CD14-positive monocyte (primary cell): ENCODE measurements around the gene TPP2. TPM values are rescaled to one million over a fixed set of nuclear protein-coding genes. Genes with fewer than 3 reads are reported as not detected.

Experiments used
- DNase-seq, 3 donors: peaks; one replicate each; pipeline ENCODE4 v3.0.0-alpha.2; 2011 to 2022
- H2AFZ ChIP-seq: 2 replicates; pipeline ENCODE4 v1.6.0; 2012; ENCODE audit warnings: mild to moderate bottlenecking, low read depth, low read length, inconsistent platforms; ENCODE audit not compliant: insufficient read depth, poor library complexity, severe bottlenecking
- H3K27ac ChIP-seq, 2 donors: 1 replicate in 1 of 2; 2 replicates in 1 of 2; pipeline ENCODE4 v1.5.1; 2012 to 2013; ENCODE audit warnings: low read length in 2 of 2, control low read depth in 1 of 2, inconsistent platforms in 1 of 2, low read depth in 1 of 2, mild to moderate bottlenecking in 1 of 2
- H3K27me3 ChIP-seq, 2 donors: one replicate each; pipeline versions ENCODE4 v1.6.0 to v1.6.1; 2011 to 2013; ENCODE audit warnings: low read length in 2 of 2; ENCODE audit not compliant: control insufficient read depth in 2 of 2, insufficient read depth in 2 of 2
- H3K36me3 ChIP-seq, 2 donors: replicated peaks in 1 of 2; 1 replicate in 1 of 2; 2 replicates in 1 of 2; pipeline versions ENCODE4 v1.5.1 to v1.6.1; 2012 to 2013; ENCODE audit warnings: low read length in 2 of 2, control low read depth in 1 of 2, inconsistent platforms in 1 of 2, mild to moderate bottlenecking in 1 of 2; ENCODE audit not compliant: insufficient read depth in 2 of 2, control insufficient read depth in 1 of 2
- H3K4me1 ChIP-seq, 2 donors: 1 replicate in 1 of 2; 2 replicates in 1 of 2; pipeline versions ENCODE4 v1.5.1 to v1.6.1; 2012 to 2013; ENCODE audit warnings: low read length in 2 of 2, control low read depth in 1 of 2, inconsistent platforms in 1 of 2, mild to moderate bottlenecking in 1 of 2, moderate library complexity in 1 of 2; ENCODE audit not compliant: insufficient read depth in 2 of 2, control insufficient read depth in 1 of 2
- H3K4me2 ChIP-seq: replicated peaks from 2 replicates; pipeline ENCODE3; 2012; ENCODE audit warnings: low read length, moderate library complexity, mild to moderate bottlenecking; ENCODE audit not compliant: poor library complexity, severe bottlenecking; ENCODE audit errors: extremely low read depth
- H3K4me3 ChIP-seq, 3 experiments: fragments of 200-600 bp in 1 of 3; sonication (generic) in 1 of 3; replicated peaks in 1 of 3; 1 replicate in 2 of 3; 2 replicates in 1 of 3; pipeline ENCODE4 v1.5.1; 2011 to 2013; ENCODE audit warnings: low read length in 3 of 3, mild to moderate bottlenecking in 3 of 3, control low read depth in 2 of 3, low read depth in 2 of 3, inconsistent platforms in 1 of 3, moderate library complexity in 1 of 3
- H3K79me2 ChIP-seq: 2 replicates; pipeline ENCODE4 v1.6.0; 2012; ENCODE audit warnings: mild to moderate bottlenecking, control low read depth, inconsistent platforms, low read length, moderate library complexity; ENCODE audit not compliant: insufficient read depth
- H3K9ac ChIP-seq: 2 replicates; pipeline ENCODE4 v1.6.0; 2017; ENCODE audit warnings: low read length, mild to moderate bottlenecking; ENCODE audit not compliant: insufficient read depth, poor library complexity, severe bottlenecking
- H3K9me3 ChIP-seq, 2 donors: replicated peaks in 1 of 2; 1 replicate in 1 of 2; 2 replicates in 1 of 2; pipeline versions ENCODE4 v1.5.1 to v1.6.1; 2012 to 2013; ENCODE audit warnings: low read length in 2 of 2, control low read depth in 1 of 2; ENCODE audit not compliant: control insufficient read depth in 1 of 2, insufficient read depth in 1 of 2
- H4K20me1 ChIP-seq: 2 replicates; pipeline ENCODE4 v1.6.0; 2012; ENCODE audit warnings: mild to moderate bottlenecking, low read length, control low read depth, moderate library complexity; ENCODE audit not compliant: insufficient read depth
- H3K27ac Mint-ChIP-seq, 7 donors: one replicate each; pipeline ENCODE4 v1.8.0; 2020; ENCODE audit warnings: mild to moderate bottlenecking in 7 of 7, mixed read lengths in 7 of 7, moderate library complexity in 6 of 7, inconsistent platforms in 2 of 7
- H3K27me3 Mint-ChIP-seq, 3 donors: one replicate each; pipeline ENCODE4 v1.8.0; 2021 to 2022; ENCODE audit warnings: low read depth in 3 of 3, mild to moderate bottlenecking in 3 of 3, mixed read lengths in 3 of 3, moderate library complexity in 3 of 3, inconsistent platforms in 1 of 3
- H3K36me3 Mint-ChIP-seq, 2 donors: one replicate each; pipeline ENCODE4 v1.8.0; 2020; ENCODE audit warnings: mixed read lengths in 2 of 2, inconsistent platforms in 1 of 2, mild to moderate bottlenecking in 1 of 2
- H3K4me1 Mint-ChIP-seq: one replicate; pipeline ENCODE4 v1.8.0; 2020; ENCODE audit warnings: mild to moderate bottlenecking, mixed read lengths
- H3K4me3 Mint-ChIP-seq, 2 donors: one replicate each; pipeline ENCODE4 v1.8.0; 2020; ENCODE audit warnings: mild to moderate bottlenecking in 2 of 2, mixed read lengths in 2 of 2, moderate library complexity in 1 of 2
- H3K9me3 Mint-ChIP-seq, 7 donors: one replicate each; pipeline ENCODE4 v1.8.0; 2020 to 2022; ENCODE audit warnings: mixed read lengths in 7 of 7, mild to moderate bottlenecking in 6 of 7, moderate library complexity in 6 of 7, inconsistent platforms in 2 of 7
- WGBS: methylation state at CpG from one replicate; pipeline ENCODE4 v1.1.5; 2013; ENCODE audit warnings: missing lambda C conversion rate; ENCODE audit not compliant: insufficient coverage; 5-methylcytosine and 5-hydroxymethylcytosine counted together
- intact Hi-C, 2 donors: fragments of 100-400 bp; cut with micrococcal nuclease; formaldehyde crosslinking; loops; one replicate each; pipeline versions ENCODE4 v1.15.0 to v1.15.1; 2023
- polyA plus RNA-seq, 3 donors: library from polyadenylated mRNA; depleted of rRNA in 1 of 3; unstranded in 2 of 3; stranded (reverse) in 1 of 3; fragments of 300-500 nt in 2 of 3; fragments of >200 nt in 1 of 3; fragmentation: Illumina TruSeq in 2 of 3; gene quantifications; 1 replicate in 2 of 3; 2 replicates in 1 of 3; pipeline ENCODE4 v1.2.3, GENCODE V29; 2012 to 2021
- TF ChIP-seq, protein P1 (sequence below): fragments of 200-600 bp; IDR thresholded peaks from one replicate; pipeline ENCODE4 v1.8.0; 2022; ENCODE audit warnings: antibody characterized with exemption, mild to moderate bottlenecking

Gene TPP2
- polyA plus RNA-seq, 3 donors: 18.0 to 39.7 (median 26.0) TPM

DNA sequence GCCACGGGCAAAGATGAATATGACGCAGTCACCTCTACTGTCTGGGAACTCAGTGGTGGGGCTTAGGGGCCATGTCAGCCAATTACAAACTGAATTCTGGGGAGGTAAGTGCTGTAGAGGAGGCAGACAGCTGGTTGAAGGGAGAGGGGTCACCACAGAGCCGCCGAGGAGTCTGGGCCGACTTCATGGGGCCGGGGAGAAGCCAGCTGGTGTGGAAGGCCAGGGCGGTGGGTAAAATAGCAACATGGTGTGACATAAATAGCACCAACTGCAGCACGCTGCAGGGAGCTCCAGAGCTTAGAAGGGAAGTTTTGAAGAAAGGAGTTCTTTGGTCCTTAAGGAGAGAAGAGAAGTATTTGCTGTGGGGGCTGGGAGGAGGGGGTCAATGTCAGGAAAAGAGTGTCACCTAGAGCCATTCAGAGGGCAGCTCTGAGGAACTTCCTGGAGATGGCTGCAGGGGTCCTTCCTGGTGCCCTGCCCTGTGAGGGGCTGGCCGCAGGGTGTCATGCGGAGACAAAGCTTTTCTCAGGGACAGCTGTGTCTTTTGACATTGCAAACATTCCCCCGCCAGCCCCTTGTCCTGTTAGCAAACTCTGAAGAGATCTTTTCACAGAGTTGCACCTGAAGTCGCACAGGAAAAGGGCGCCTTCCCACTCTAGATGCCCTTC lies 91.7 kb downstream of the TPP2 start:
- H3K4me3 ChIP-seq: no peak overlapping the region
- H2AFZ ChIP-seq: no peak overlapping the region
- Mint-ChIP-seq H3K27ac (no peak overlapping the region), H3K9me3 (peaks cover 0 to 3% (median 0%) of the 10 kb centered on the region in 7 donors), H3K27me3 (peaks cover 7 to 10% (median 9%) of the 10 kb centered on the region in 3 donors), H3K4me1 (no peaks in the 10 kb centered on the region), H3K36me3 (no peaks in the 10 kb centered on the region), H3K4me3 (no peak overlapping the region)
- H3K27ac ChIP-seq: no peak overlapping the region
- 37% methylated on average over 8 of the region's 13 CpGs for WGBS
- no peaks in the 10 kb centered on the region for H3K36me3 ChIP-seq
- intact Hi-C loops: loop anchor here in 1 of 2 donors (10.0 kb wide), 1 partner anchor 106 kb away; the partner anchor contains the start of genes BIVM and POGLUT2
- TF ChIP-seq, protein P1, sequence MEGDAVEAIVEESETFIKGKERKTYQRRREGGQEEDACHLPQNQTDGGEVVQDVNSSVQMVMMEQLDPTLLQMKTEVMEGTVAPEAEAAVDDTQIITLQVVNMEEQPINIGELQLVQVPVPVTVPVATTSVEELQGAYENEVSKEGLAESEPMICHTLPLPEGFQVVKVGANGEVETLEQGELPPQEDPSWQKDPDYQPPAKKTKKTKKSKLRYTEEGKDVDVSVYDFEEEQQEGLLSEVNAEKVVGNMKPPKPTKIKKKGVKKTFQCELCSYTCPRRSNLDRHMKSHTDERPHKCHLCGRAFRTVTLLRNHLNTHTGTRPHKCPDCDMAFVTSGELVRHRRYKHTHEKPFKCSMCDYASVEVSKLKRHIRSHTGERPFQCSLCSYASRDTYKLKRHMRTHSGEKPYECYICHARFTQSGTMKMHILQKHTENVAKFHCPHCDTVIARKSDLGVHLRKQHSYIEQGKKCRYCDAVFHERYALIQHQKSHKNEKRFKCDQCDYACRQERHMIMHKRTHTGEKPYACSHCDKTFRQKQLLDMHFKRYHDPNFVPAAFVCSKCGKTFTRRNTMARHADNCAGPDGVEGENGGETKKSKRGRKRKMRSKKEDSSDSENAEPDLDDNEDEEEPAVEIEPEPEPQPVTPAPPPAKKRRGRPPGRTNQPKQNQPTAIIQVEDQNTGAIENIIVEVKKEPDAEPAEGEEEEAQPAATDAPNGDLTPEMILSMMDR: no peak
- no peak for DNase-seq
- no peaks in the 10 kb centered on the region for H3K9me3 ChIP-seq
- no peaks in the 10 kb centered on the region for H3K4me1 ChIP-seq
- no peak overlapping the region for H3K4me2 ChIP-seq
- H3K79me2 ChIP-seq: no peaks in the 10 kb centered on the region
- no peaks in the 10 kb centered on the region for H4K20me1 ChIP-seq
- H3K9ac ChIP-seq: no peak overlapping the region
- H3K27me3 ChIP-seq: peaks cover 0 to 5% of the 10 kb centered on the region in 2 donors

DNA sequence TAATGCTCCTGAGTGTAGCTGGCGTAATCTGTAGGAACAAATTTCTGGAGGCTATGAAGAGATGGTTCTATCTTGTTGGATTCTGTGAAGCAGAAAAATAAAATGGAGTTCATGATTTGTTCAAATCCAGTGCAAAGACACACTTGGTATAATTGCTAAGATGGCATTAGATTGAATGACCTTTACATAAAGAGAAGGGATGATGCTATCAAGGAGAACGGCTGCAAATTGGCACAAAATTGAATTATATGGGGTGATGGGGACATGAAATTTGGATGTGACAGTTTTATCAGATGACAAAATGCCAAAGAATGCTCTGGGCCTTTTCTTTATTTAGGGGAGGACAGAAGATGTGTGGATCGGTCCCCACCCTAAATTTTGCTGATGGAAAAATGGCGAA lies 94.1 kb downstream of the TPP2 start:
- Histone ChIP-seq H3K9ac (no peak overlapping the region), H3K36me3 (no peaks in the 10 kb centered on the region), H3K4me2 (no peak overlapping the region), H3K4me1 (no peaks in the 10 kb centered on the region), H3K79me2 (no peaks in the 10 kb centered on the region), H2AFZ (no peak overlapping the region), H3K27me3 (peaks cover 4 to 5% of the 10 kb centered on the region in 2 donors), H3K4me3 (no peak overlapping the region), H3K27ac (no peak overlapping the region), H3K9me3 (no peaks in the 10 kb centered on the region), H4K20me1 (no peaks in the 10 kb centered on the region)
- Mint-ChIP-seq H3K27ac (no peak overlapping the region), H3K9me3 (no peaks in the 10 kb centered on the region), H3K27me3 (peaks cover 9 to 13% (median 11%) of the 10 kb centered on the region in 3 donors), H3K36me3 (no peaks in the 10 kb centered on the region), H3K4me3 (no peak overlapping the region), H3K4me1 (no peaks in the 10 kb centered on the region)
- 93% methylated on average over 2 of the region's 4 CpGs for WGBS
- no peak for DNase-seq
- intact Hi-C loops: no loop called here
- TF ChIP-seq, protein P1: no peak
